ENCODE data around the gene CDH13. TPM values are rescaled to one million over a fixed set of nuclear protein-coding genes. Genes with fewer than 3 reads are reported as not detected.

Gene CDH13
- polyA plus RNA-seq, 1 donor from 2014 or later = 3.2 TPM

GRCh38 chr16:83456934-83457333, 830.2 kb downstream of the CDH13 start:
- Histone ChIP-seq H3K4me3 (ENCODE audit: low read length) (no peak overlapping the region), H3K79me2 (replicated peaks; ENCODE audit: insufficient read depth, low read length) (no peaks in the 10 kb centered on the region), H2AFZ (ENCODE audit: low read depth, low read length) (no peak overlapping the region), H3K4me2 (ENCODE audit: low read length) (no peak overlapping the region), H3K27ac (ENCODE audit: low read length) (no peak overlapping the region), H3K27me3 (ENCODE audit: insufficient read depth, low read depth, low read length) (no peaks in the 10 kb centered on the region), H3K9me2 (ENCODE audit: insufficient read depth, low read length) (no peaks in the 10 kb centered on the region), H4K20me1 (ENCODE audit: insufficient read depth) (no peaks in the 10 kb centered on the region), H3K36me3 (ENCODE audit: insufficient read depth, low read length) (no peaks in the 10 kb centered on the region), H3K9ac (ENCODE audit: low read length) (no peak overlapping the region), H3K9me3 (ENCODE audit: low read length) (no peaks in the 10 kb centered on the region), H3F3A (ENCODE audit: insufficient read depth, low read length, poor library complexity, severe bottlenecking) (no peaks in the 10 kb centered on the region)
- TF ChIP-seq RAD21 (conservative IDR thresholded peaks at IDR 0.05) (no peak), TAF1 (IDR thresholded peaks at IDR 0.05; ENCODE audit: low read depth) (no peak), EZH2 (IDR thresholded peaks at IDR 0.05; ENCODE audit: borderline replicate concordance, insufficient read depth, low read length, poor library complexity, severe bottlenecking) (no peak), EP300 (conservative IDR thresholded peaks at IDR 0.05; ENCODE audit: poor library complexity, severe bottlenecking) (no peak), SMC3 (conservative IDR thresholded peaks at IDR 0.05; ENCODE audit: poor library complexity) (no peak), MXI1 (conservative IDR thresholded peaks at IDR 0.05; ENCODE audit: poor library complexity, severe bottlenecking) (no peak), POLR2AphosphoS5 (IDR thresholded peaks at IDR 0.05) (no peak)
- TF ChIP-seq, protein P1, sequence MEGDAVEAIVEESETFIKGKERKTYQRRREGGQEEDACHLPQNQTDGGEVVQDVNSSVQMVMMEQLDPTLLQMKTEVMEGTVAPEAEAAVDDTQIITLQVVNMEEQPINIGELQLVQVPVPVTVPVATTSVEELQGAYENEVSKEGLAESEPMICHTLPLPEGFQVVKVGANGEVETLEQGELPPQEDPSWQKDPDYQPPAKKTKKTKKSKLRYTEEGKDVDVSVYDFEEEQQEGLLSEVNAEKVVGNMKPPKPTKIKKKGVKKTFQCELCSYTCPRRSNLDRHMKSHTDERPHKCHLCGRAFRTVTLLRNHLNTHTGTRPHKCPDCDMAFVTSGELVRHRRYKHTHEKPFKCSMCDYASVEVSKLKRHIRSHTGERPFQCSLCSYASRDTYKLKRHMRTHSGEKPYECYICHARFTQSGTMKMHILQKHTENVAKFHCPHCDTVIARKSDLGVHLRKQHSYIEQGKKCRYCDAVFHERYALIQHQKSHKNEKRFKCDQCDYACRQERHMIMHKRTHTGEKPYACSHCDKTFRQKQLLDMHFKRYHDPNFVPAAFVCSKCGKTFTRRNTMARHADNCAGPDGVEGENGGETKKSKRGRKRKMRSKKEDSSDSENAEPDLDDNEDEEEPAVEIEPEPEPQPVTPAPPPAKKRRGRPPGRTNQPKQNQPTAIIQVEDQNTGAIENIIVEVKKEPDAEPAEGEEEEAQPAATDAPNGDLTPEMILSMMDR (IDR thresholded peaks at IDR 0.05; ENCODE audit: poor library complexity, severe bottlenecking) = no peak
- TF ChIP-seq, protein P2, sequence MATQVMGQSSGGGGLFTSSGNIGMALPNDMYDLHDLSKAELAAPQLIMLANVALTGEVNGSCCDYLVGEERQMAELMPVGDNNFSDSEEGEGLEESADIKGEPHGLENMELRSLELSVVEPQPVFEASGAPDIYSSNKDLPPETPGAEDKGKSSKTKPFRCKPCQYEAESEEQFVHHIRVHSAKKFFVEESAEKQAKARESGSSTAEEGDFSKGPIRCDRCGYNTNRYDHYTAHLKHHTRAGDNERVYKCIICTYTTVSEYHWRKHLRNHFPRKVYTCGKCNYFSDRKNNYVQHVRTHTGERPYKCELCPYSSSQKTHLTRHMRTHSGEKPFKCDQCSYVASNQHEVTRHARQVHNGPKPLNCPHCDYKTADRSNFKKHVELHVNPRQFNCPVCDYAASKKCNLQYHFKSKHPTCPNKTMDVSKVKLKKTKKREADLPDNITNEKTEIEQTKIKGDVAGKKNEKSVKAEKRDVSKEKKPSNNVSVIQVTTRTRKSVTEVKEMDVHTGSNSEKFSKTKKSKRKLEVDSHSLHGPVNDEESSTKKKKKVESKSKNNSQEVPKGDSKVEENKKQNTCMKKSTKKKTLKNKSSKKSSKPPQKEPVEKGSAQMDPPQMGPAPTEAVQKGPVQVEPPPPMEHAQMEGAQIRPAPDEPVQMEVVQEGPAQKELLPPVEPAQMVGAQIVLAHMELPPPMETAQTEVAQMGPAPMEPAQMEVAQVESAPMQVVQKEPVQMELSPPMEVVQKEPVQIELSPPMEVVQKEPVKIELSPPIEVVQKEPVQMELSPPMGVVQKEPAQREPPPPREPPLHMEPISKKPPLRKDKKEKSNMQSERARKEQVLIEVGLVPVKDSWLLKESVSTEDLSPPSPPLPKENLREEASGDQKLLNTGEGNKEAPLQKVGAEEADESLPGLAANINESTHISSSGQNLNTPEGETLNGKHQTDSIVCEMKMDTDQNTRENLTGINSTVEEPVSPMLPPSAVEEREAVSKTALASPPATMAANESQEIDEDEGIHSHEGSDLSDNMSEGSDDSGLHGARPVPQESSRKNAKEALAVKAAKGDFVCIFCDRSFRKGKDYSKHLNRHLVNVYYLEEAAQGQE (IDR thresholded peaks at IDR 0.05; ENCODE audit: borderline replicate concordance) = no peak

DNA sequence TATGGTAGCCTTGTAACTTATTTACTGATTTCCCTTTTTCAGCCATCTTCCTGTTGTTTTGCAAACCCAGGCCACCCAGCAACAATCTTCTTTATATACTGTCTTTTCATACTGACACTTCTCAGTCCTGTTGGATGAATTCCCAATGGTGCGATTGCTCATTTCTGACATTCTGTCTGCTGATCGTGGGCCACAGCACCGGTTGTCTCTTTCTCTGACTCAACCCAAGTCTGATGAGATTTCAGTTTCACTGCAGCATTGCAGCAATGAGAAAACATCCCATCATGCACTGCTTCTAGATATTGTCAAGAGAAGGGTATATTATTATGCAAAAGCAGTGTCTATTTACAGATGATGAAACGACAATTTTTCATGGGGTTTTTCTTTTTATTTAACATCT, 831.8 kb downstream of the CDH13 start:
- Histone ChIP-seq H3K9ac (ENCODE audit: low read length) (no peak overlapping the region), H3K4me3 (ENCODE audit: low read length) (no peak overlapping the region), H3K4me2 (ENCODE audit: low read length) (no peak overlapping the region), H3K79me2 (replicated peaks; ENCODE audit: insufficient read depth, low read length) (no peaks in the 10 kb centered on the region), H3K9me3 (ENCODE audit: low read length) (no peaks in the 10 kb centered on the region), H3K27me3 (ENCODE audit: insufficient read depth, low read depth, low read length) (no peaks in the 10 kb centered on the region), H3K36me3 (ENCODE audit: insufficient read depth, low read length) (no peaks in the 10 kb centered on the region), H4K20me1 (ENCODE audit: insufficient read depth) (no peaks in the 10 kb centered on the region), H3K27ac (ENCODE audit: low read length) (no peak overlapping the region), H3K9me2 (ENCODE audit: insufficient read depth, low read length) (no peaks in the 10 kb centered on the region), H3F3A (ENCODE audit: insufficient read depth, low read length, poor library complexity, severe bottlenecking) (no peaks in the 10 kb centered on the region), H2AFZ (ENCODE audit: low read depth, low read length) (no peak overlapping the region)
- TF ChIP-seq TAF1 (IDR thresholded peaks at IDR 0.05; ENCODE audit: low read depth) (no peak), EP300 (conservative IDR thresholded peaks at IDR 0.05; ENCODE audit: poor library complexity, severe bottlenecking) (no peak), EZH2 (IDR thresholded peaks at IDR 0.05; ENCODE audit: borderline replicate concordance, insufficient read depth, low read length, poor library complexity, severe bottlenecking) (no peak)
- TF ChIP-seq, protein P2 (IDR thresholded peaks at IDR 0.05; ENCODE audit: borderline replicate concordance) = no peak
- TF ChIP-seq, protein P1 (IDR thresholded peaks at IDR 0.05; ENCODE audit: poor library complexity, severe bottlenecking) = no peak

Data from neural cell (in vitro differentiated cells).